ENCODE results near the gene YOD1.

DNA sequence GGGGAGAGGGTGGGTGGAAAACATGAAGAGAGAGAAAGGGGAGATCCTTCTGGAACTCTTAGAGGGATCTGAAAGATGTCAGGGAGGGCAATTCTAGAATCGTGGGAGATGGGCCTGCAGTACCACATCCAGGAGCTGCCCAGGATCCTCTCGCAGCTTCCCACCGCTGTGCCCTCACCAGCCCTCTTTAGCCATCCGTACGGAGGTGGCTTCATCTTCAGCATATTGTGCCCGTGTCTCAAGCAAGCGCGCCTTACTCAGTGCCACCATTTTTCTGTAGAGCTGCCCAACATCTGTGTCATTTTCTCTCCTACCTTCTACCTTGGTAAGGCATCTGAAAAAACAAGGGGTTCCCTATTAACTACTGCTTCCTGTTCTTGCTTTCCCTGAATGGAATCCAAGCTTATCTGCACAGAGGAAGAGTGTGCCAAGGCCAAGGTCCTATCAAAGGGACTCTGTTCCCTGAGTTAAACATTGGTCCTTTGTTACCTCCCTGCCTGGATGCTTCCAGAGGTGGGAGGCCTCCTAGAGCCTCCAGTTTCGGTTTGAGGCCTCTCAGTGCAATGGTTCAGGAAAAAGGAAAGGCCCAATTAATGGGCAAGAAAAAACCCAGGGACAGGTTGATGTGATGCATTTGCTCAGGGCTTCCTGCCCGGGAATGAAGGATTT lies 41.7 kb downstream of the YOD1 start:
- TF ChIP-seq RAD21 (IDR thresholded peaks at IDR 0.05; ENCODE audit: low read length): no peak
- TF ChIP-seq, protein P1, sequence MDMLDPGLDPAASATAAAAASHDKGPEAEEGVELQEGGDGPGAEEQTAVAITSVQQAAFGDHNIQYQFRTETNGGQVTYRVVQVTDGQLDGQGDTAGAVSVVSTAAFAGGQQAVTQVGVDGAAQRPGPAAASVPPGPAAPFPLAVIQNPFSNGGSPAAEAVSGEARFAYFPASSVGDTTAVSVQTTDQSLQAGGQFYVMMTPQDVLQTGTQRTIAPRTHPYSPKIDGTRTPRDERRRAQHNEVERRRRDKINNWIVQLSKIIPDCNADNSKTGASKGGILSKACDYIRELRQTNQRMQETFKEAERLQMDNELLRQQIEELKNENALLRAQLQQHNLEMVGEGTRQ (IDR thresholded peaks at IDR 0.05; ENCODE audit: low read depth, low read length): no peak

All from IMR-90 (cell line).